ENCODE data around the gene XIRP2. TPM values are rescaled to one million over a fixed set of nuclear protein-coding genes. Genes with fewer than 3 reads are reported as not detected.

XIRP2 gene
- total and polyA plus RNA-seq, 2 of the 4 experiments (the other 2 are of a cell fraction), result 0.05 to 0.18 TPM

GRCh38 chr2:167001165-167001564, 112.9 kb downstream of the XIRP2 start:
- Histone ChIP-seq H3K9ac (ENCODE audit: low read depth, low read length) (no peak overlapping the region), H3K36me3 (ENCODE audit: control insufficient read depth, insufficient read depth, low read length) (no peaks in the 10 kb centered on the region), H4K91ac (ENCODE audit: insufficient read depth, low read depth, low read length) (no peak overlapping the region), H4K20me1 (ENCODE audit: insufficient read depth, low read length) (no peaks in the 10 kb centered on the region), H3K27me3 (ENCODE audit: control insufficient read depth, insufficient read depth, low read length) (no peaks in the 10 kb centered on the region), H3K4me3 (ENCODE audit: insufficient read depth, low read depth, low read length) (no peak overlapping the region), H2BK20ac (ENCODE audit: low read depth, low read length) (no peak overlapping the region), H3K23ac (ENCODE audit: low read depth, low read length) (no peak overlapping the region), H3K4me2 (ENCODE audit: low read depth, low read length) (no peak overlapping the region), H3K14ac (replicated peaks; ENCODE audit: low read depth, low read length) (no peak overlapping the region), H2BK120ac (ENCODE audit: low read depth, low read length) (no peak overlapping the region), H3K4ac (ENCODE audit: low read depth, low read length) (no peak overlapping the region), H2AK5ac (ENCODE audit: low read depth, low read length) (no peak overlapping the region), H2AFZ (replicated peaks; ENCODE audit: low read length, poor library complexity) (no peak overlapping the region), H3K18ac (ENCODE audit: low read depth, low read length) (no peak overlapping the region), H3K79me1 (ENCODE audit: low read depth in 1 of 2, low read length in 2 of 2) (no peaks in the 10 kb centered on the region), H3K9me3 (ENCODE audit: control insufficient read depth, insufficient read depth, low read length) (no peaks in the 10 kb centered on the region), H2BK15ac (ENCODE audit: low read depth, low read length) (no peak overlapping the region), H4K8ac (ENCODE audit: low read depth in 2 of 2, low read length in 2 of 2) (no peak overlapping the region), H3K4me1 (ENCODE audit: control insufficient read depth, insufficient read depth, low read length) (no peaks in the 10 kb centered on the region), H3K9me1 (ENCODE audit: insufficient read depth, low read length) (no peaks in the 10 kb centered on the region), H2BK5ac (ENCODE audit: low read depth, low read length, poor library complexity, severe bottlenecking) (no peak overlapping the region), H2AK9ac (replicated peaks; ENCODE audit: low read depth, low read length, poor library complexity) (no peak overlapping the region), H3K27ac (ENCODE audit: insufficient read depth, low read length) (no peak overlapping the region), H3K56ac (ENCODE audit: extremely low read depth, insufficient read depth, low read length) (no peak overlapping the region), H4K5ac (ENCODE audit: low read depth, low read length) (no peak overlapping the region)
- in situ Hi-C loops (cut with MboI; ENCODE audit: low sequenced_read_pairs), result no loop called here
- no CpG with 5 or more reads among the region's 4 CpGs for WGBS, 2 experiments (ENCODE audit: extremely low coverage in 2 of 2, insufficient read length in 1 of 2)
- dilution Hi-C loops (cut with HindIII; ENCODE audit: low sequenced_read_pairs, unreplicated experiment), result no loop called here
- TF ChIP-seq CEBPB (IDR thresholded peaks at IDR 0.05; ENCODE audit: low read depth, low read length) (no peak), BHLHE40 (IDR thresholded peaks at IDR 0.05; ENCODE audit: low read depth, low read length) (no peak), MAZ (IDR thresholded peaks at IDR 0.05; ENCODE audit: borderline replicate concordance, low read depth, low read length) (no peak), RAD21 (IDR thresholded peaks at IDR 0.05; ENCODE audit: low read length) (no peak), USF2 (IDR thresholded peaks at IDR 0.05; ENCODE audit: low read depth, low read length) (no peak), RCOR1 (IDR thresholded peaks at IDR 0.05; ENCODE audit: insufficient replicate concordance, low read length) (no peak), RFX5 (IDR thresholded peaks at IDR 0.05; ENCODE audit: low read depth, low read length) (no peak), MAFK (IDR thresholded peaks at IDR 0.05; ENCODE audit: low read depth, low read length) (no peak), SMC3 (IDR thresholded peaks at IDR 0.05; ENCODE audit: low read depth, low read length) (no peak), CTCF (conservative IDR thresholded peaks at IDR 0.05; ENCODE audit: low read depth, low read length) (no peak), POLR2A (IDR thresholded peaks at IDR 0.05; ENCODE audit: low read depth, low read length) (no peak), MXI1 (IDR thresholded peaks at IDR 0.05; ENCODE audit: borderline replicate concordance, low read depth, low read length) (no peak), ELK1 (IDR thresholded peaks at IDR 0.05; ENCODE audit: borderline replicate concordance, low read depth, low read length) (no peak)
- ChIA-PET POLR2A (ENCODE audit: unreplicated experiment) (no interaction called here), CTCF (no interaction called here)
- no TSS peak for BruUV-seq (replicated peaks)
- ATAC-seq (ENCODE audit: low read depth), result no peak
- no peak for DNase-seq
- intact Hi-C loops (cut with micrococcal nuclease), result no loop called here
